Neural cell (in vitro differentiated cells): ENCODE data around the gene MERTK. TPM values are rescaled to one million over a fixed set of nuclear protein-coding genes. Genes with fewer than 3 reads are reported as not detected.
"Not testable (repeated sequence)": the region's sequence is repeated elsewhere in the genome, so short reads cannot be mapped to it uniquely, and the experiment has no call there.

Experiments used
- H2AFZ ChIP-seq: fragments of 200-600, 300-800 bp; sonication (generic), shearing (Covaris generic); 2 replicates; pipeline ENCODE4 v1.6.0; 2014; ENCODE audit warnings: low read depth, mild to moderate bottlenecking, antibody characterized with exemption, low read length, moderate library complexity
- H3F3A ChIP-seq: fragments of 200-600 bp; shearing (Covaris generic); 2 replicates; pipeline ENCODE4 v1.6.1; 2016; ENCODE audit warnings: mild to moderate bottlenecking, moderate library complexity, mixed read lengths, antibody characterized with exemption, low read length; ENCODE audit not compliant: insufficient read depth, poor library complexity, severe bottlenecking
- H3K27ac ChIP-seq: fragments of 200-600, 300-800 bp; sonication (generic), shearing (Covaris generic); 2 replicates; pipeline ENCODE4 v1.5.1; 2014; ENCODE audit warnings: mild to moderate bottlenecking, low read length, moderate library complexity
- H3K27me3 ChIP-seq: fragments of 300-800, 200-600 bp; sonication (generic), shearing (Covaris generic); 2 replicates; pipeline ENCODE4 v1.6.0; 2014; ENCODE audit warnings: mild to moderate bottlenecking, low read depth, low read length, moderate library complexity; ENCODE audit not compliant: insufficient read depth
- H3K36me3 ChIP-seq: fragments of 300-800, 200-600 bp; sonication (generic), shearing (Covaris generic); 2 replicates; pipeline ENCODE4 v1.5.1; 2014; ENCODE audit warnings: mild to moderate bottlenecking, antibody characterized with exemption, low read length, moderate library complexity; ENCODE audit not compliant: insufficient read depth
- H3K4me2 ChIP-seq: fragments of 300-800, 200-600 bp; sonication (generic), shearing (Covaris generic); 2 replicates; pipeline ENCODE4 v1.6.0; 2014; ENCODE audit warnings: mild to moderate bottlenecking, low read length
- H3K4me3 ChIP-seq: fragments of 300-800, 200-600 bp; sonication (generic), shearing (Covaris generic); 2 replicates; pipeline ENCODE4 v1.5.1; 2014; ENCODE audit warnings: mild to moderate bottlenecking, low read length, moderate library complexity
- H3K79me2 ChIP-seq: fragments of 200-600 bp; shearing (Covaris generic); replicated peaks from 2 replicates; pipeline ENCODE4 v1.6.0; 2014; ENCODE audit warnings: mild to moderate bottlenecking, low read length, moderate library complexity; ENCODE audit not compliant: insufficient read depth
- H3K9ac ChIP-seq: fragments of 300-800, 200-600 bp; sonication (generic), shearing (Covaris generic); 2 replicates; pipeline ENCODE4 v1.6.1; 2016; ENCODE audit warnings: mild to moderate bottlenecking, low read length, mixed read lengths
- H3K9me2 ChIP-seq: fragments of 200-600 bp; shearing (Covaris generic); 2 replicates; pipeline ENCODE4 v1.6.1; 2016; ENCODE audit warnings: mild to moderate bottlenecking, low read length, mixed read lengths; ENCODE audit not compliant: insufficient read depth
- H3K9me3 ChIP-seq: fragments of 200-600, 300-800 bp; sonication (generic), shearing (Covaris generic); 2 replicates; pipeline ENCODE4 v1.6.1; 2016; ENCODE audit warnings: mild to moderate bottlenecking, mixed run types, low read length, moderate library complexity, mixed read lengths
- H4K20me1 ChIP-seq: fragments of 200-600 bp; shearing (Covaris generic); 2 replicates; pipeline ENCODE4 v1.6.1; 2016; ENCODE audit warnings: mild to moderate bottlenecking, mixed run types; ENCODE audit not compliant: insufficient read depth
- CTCF ChIP-seq: fragments of 450-650 bp; IDR thresholded peaks from 2 replicates; pipeline ENCODE4 v1.5.1; 2014; ENCODE audit warnings: antibody characterized with exemption, mild to moderate bottlenecking, moderate library complexity; ENCODE audit not compliant: poor library complexity, severe bottlenecking
- EP300 ChIP-seq: fragments of 450-650 bp; conservative IDR thresholded peaks from 2 replicates; pipeline ENCODE4 v1.6.1; 2014; ENCODE audit warnings: antibody characterized with exemption, mild to moderate bottlenecking, moderate library complexity; ENCODE audit not compliant: poor library complexity, severe bottlenecking
- EZH2 ChIP-seq: fragments of 200-600, 300-800 bp; shearing (Covaris generic), sonication (generic); IDR thresholded peaks from 2 replicates; pipeline ENCODE4 v1.6.1; 2014; ENCODE audit warnings: antibody characterized with exemption, low read length, borderline replicate concordance, mild to moderate bottlenecking; ENCODE audit not compliant: insufficient read depth, poor library complexity, severe bottlenecking
- MXI1 ChIP-seq: fragments of 450-650 bp; conservative IDR thresholded peaks from 2 replicates; pipeline ENCODE4 v1.6.1; 2014; ENCODE audit warnings: antibody characterized with exemption, mild to moderate bottlenecking; ENCODE audit not compliant: poor library complexity, severe bottlenecking
- POLR2AphosphoS5 ChIP-seq: IDR thresholded peaks from 2 replicates; pipeline ENCODE4 v1.6.1; 2012
- RAD21 ChIP-seq: fragments of 450-650 bp; conservative IDR thresholded peaks from 2 replicates; pipeline ENCODE4 v1.6.1; 2014; ENCODE audit warnings: antibody characterized with exemption, mild to moderate bottlenecking, moderate library complexity
- REST ChIP-seq: IDR thresholded peaks from 2 replicates; pipeline ENCODE4 v1.6.1; 2012; ENCODE audit warnings: borderline replicate concordance
- SMC3 ChIP-seq: fragments of 450-650 bp; conservative IDR thresholded peaks from 2 replicates; pipeline ENCODE4 v1.6.1; 2014; ENCODE audit warnings: antibody characterized with exemption, mild to moderate bottlenecking, moderate library complexity; ENCODE audit not compliant: poor library complexity
- TAF1 ChIP-seq: IDR thresholded peaks from 2 replicates; pipeline ENCODE4 v1.6.1; 2012; ENCODE audit warnings: low read depth
- polyA plus RNA-seq: library from polyadenylated mRNA; depleted of rRNA; stranded (reverse); fragments of >200 nt; gene quantifications from 2 replicates; pipeline ENCODE4 v1.2.3, GENCODE V29; 2014

Gene MERTK
- polyA plus RNA-seq, 1 donor from 2014 or later = 0.53 TPM

- not testable (repeated sequence) for H3K9me2 ChIP-seq, H3K27ac ChIP-seq, H3K4me3 ChIP-seq, H3F3A ChIP-seq, H4K20me1 ChIP-seq, H3K4me2 ChIP-seq, H3K27me3 ChIP-seq, H2AFZ ChIP-seq, H3K79me2 ChIP-seq, H3K9ac ChIP-seq, H3K9me3 ChIP-seq, H3K36me3 ChIP-seq
These were observed 13.0 kb downstream of the MERTK start for GRCh38 chr2:111911295-111911977.

GRCh38 chr2:111912547-111912946 lies 14.1 kb downstream of the MERTK start:
- TF ChIP-seq POLR2AphosphoS5 = no peak
- no peak for TF ChIP-seq CTCF
- TF ChIP-seq EZH2 = no peak
- no peak for TF ChIP-seq RAD21
- TF ChIP-seq EP300 = no peak
- no peak for TF ChIP-seq SMC3
- TF ChIP-seq REST = no peak
- no peak for TF ChIP-seq MXI1
- TF ChIP-seq TAF1 = no peak
- no peaks in the 10 kb centered on the region for H3K36me3 ChIP-seq
- no peaks in the 10 kb centered on the region for H4K20me1 ChIP-seq
- no peaks in the 10 kb centered on the region for H3K9me3 ChIP-seq
- no peaks in the 10 kb centered on the region for H3K9me2 ChIP-seq
- H3K79me2 ChIP-seq = no peaks in the 10 kb centered on the region
- no peak overlapping the region for H3K27ac ChIP-seq
- H3F3A ChIP-seq = no peaks in the 10 kb centered on the region
- no peak overlapping the region for H3K9ac ChIP-seq
- H3K4me2 ChIP-seq = no peak overlapping the region
- H3K4me3 ChIP-seq = no peak overlapping the region
- no peak overlapping the region for H2AFZ ChIP-seq
- no peaks in the 10 kb centered on the region for H3K27me3 ChIP-seq

GRCh38 chr2:111917106-111917505 lies 18.7 kb downstream of the MERTK start:
- Histone ChIP-seq H3K4me3 (no peak overlapping the region), H3K9me2 (no peaks in the 10 kb centered on the region), H3K36me3 (no peaks in the 10 kb centered on the region), H4K20me1 (no peaks in the 10 kb centered on the region), H3K27ac (no peak overlapping the region), H3K9me3 (no peaks in the 10 kb centered on the region), H3K4me2 (no peak overlapping the region), H2AFZ (no peak overlapping the region), H3F3A (no peaks in the 10 kb centered on the region), H3K79me2 (no peaks in the 10 kb centered on the region), H3K27me3 (no peaks in the 10 kb centered on the region), H3K9ac (no peak overlapping the region)
- TF ChIP-seq REST (no peak), POLR2AphosphoS5 (no peak), MXI1 (no peak), CTCF (no peak), EP300 (no peak), TAF1 (no peak), SMC3 (no peak), EZH2 (no peak), RAD21 (no peak)
